ENCODE measurements around the gene STX8.

The STX8 gene

GRCh38 chr17:9554715-9555114 lies 20.9 kb downstream of the STX8 start:
- DNase-seq = peak; percentile 40 to 54

GRCh38 chr17:9553596-9553995 lies 22.0 kb downstream of the STX8 start:
- no peak for DNase-seq

DNA sequence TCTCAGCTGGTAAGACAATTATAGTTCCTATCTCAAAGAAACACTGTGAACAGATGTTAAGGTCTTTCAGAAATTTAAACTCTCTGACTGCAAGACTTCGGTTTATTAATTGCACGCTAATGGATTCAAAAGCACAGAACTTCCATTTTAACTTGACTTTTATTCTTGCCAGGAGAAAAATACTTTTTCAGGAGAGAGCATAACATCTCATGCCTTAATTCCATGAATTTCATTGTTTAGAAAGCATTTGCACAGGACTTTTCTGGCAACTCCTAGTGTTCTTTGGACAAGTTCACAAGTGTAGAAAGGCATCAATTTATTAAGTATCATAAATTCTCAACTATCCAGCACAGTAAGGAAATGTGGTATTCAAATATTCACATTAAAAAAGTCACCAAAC lies 22.4 kb downstream of the STX8 start:
- DNase-seq = no peak

DNA sequence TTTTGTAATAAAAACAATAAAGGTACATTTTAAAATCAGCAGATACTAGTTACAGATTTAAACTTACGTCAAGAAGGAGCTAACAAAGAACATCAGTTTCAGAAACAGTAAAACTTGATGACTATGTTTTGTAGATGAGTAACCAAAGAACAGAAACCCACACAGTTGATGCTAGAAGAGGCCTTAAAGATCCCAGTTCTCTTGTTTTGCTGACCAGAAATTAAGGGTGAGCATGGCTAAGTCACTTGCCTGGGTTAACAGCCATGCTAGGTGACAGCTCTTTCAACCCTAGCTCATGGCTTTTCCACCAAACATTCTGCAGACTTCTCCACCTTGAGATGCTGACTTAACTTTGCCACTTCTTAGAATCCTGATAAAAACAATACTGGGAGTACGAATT lies 26.4 kb downstream of the STX8 start:
- DNase-seq = no peak

DNA sequence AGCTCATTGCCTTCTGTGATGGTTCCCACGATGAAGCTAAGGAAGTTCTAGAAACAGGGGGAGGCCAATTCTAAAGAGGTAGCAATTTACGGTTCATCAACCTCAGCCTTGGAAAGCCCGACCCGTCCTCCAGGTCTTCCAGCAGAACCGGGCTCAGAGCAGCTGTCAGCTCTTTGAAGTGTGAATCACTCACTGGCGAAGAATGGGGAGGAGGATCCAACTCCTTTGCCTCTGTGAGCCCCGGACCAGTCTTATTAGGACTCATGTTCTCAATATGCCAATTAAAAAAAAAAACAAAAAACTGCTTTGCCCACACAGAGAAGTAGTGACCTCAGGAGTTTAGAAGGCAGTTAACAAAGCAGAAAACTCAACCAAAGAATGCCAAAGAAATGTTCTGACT lies 31.4 kb downstream of the STX8 start:
- no peak for DNase-seq

DNA sequence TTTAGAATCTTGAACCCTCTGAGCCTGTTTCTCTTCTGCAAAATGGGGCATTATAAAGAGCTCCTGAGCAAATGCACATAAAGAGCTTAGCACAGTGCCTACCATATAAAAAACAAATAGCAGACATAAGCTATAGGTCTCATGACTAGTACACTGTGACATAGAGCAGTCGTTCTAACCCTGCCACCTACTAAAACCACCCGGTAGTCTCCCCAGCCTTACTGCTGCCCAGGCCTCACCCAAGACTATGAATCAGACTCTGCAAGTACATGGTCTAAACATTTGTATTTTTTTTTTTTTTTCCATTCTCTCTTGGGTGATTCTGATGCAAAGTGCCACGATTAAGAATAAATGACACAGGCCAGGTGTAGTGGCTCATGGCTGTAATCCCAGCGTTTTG lies 33.9 kb downstream of the STX8 start:
- no peak for DNase-seq

- no peak for DNase-seq
Measured at GRCh38 chr17:9538626-9539025, 37.0 kb downstream of the STX8 start.

GRCh38 chr17:9537177-9537776 lies 38.3 kb downstream of the STX8 start:
- DNase-seq = no peak

DNA sequence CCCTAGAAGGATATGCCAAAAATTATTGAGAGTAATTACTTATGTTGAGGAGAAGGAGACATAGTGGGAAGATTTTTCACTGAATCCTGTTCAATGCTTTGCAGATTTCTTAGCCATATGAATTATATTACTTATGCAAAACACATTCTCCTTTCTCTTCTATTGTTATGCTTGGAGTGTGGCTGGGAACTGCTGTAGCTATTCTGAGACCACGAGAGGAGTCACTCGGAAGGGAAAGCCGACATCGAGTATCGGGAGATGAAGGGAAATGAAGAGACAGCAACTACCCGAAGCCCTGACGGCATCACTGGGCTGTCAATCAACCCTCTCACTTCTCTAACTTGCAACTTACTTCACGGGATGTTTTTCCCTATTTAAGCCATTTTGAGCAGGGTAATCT lies 39.6 kb downstream of the STX8 start:
- DNase-seq = no peak

DNA sequence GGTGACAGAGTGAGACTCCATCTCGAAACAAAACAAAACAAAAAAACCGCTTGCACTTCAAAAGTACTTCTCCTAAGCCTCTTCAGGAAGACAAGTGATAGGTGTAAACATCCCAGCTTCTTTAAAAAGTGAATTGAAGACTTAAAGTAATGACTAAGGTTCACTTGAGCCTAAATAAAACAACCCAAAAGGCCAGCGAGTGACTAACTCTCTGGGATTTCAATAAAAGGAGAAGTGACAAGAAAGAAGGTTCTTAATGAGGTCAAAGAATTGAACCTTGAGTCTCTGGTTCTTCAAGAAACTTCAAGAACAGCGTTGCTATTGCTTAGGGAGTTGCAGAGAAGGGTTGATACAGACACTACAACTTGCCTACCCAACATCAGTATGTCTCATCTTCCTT lies 42.2 kb downstream of the STX8 start:
- DNase-seq = no peak

- no peak for DNase-seq
Measured at GRCh38 chr17:9532715-9533114, 42.9 kb downstream of the STX8 start.

DNA sequence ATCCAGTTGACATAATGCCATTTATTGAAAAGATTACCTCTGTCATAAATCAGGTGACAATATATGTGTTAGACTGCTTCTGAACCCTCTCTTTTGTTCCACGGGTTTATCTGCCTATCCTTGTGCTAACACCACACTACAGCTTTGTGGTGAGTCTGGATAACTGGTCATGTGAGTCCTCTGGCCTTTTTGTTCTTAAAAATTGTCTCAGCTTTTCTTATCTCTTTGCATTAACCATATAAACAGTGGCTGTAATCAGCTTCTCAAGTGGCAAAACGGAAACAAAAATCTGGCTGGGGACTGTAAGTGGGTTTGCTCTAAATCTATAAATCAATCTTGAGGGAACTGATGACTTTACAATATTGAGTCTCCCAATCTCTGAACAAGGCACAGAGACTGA lies 44.6 kb downstream of the STX8 start:
- DNase-seq = no peak

GRCh38 chr17:9529033-9529700 lies 46.5 kb downstream of the STX8 start:
- peak in 1 of 2 donors; percentile 11 for DNase-seq

DNA sequence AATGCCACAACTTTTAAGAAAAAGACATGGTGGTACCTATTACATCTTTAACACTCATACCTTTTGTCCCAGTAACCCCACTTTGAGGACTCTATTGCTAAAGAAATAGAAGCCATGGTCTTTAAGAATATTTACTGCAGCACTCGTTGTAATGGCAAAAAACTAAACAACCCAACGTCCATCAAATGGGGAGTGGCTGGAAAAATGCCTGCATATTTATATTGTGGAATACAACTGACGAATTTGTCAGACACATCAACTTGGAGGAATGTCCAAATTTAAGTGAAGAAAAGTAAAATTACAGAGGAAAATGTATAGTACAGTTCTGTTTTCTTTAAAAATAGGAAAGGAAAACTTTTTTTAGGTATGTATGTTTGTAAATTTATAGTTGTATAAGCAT lies 47.8 kb downstream of the STX8 start:
- no peak for DNase-seq

DNA sequence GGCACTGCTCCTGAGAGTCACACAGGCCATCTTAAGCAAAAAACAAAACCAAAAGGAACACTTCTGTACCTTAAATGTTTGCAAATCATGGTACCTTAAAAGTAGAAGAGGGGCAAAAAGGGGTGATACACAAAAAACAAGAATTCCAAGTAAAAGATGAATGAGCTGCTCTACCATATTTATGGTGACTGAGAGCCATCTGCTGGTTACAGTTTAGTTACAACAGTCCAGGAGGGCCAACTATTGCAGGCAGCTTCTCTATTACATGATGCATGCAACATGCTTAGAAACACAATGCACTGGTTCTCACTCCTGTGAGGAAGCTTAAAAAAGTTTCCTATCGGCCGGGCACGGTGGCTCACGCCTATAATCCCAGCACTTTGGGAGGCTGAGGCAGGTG lies 53.5 kb downstream of the STX8 start:
- peak in 1 of 2 donors; percentile 37 for DNase-seq

DNA sequence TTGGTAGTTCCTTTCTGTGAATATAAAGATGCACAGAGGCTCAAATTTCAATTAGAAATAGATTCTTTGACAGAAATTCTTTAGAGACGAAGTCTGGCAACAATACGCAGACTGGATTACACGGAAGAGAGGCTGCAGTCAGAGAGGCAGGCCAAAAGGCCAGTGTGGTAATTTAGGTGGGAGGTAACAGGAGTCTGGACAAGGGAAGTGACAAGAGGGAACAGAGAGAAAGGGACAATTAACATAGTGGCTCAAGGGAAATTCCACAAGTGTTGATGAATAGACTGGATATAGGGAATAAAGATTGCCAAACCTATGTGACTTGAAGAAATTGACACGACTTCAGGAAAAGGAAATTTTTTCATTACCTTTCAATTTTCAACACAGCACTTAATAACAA lies 54.6 kb downstream of the STX8 start:
- no peak for DNase-seq

GRCh38 chr17:9520649-9521048 lies 55.0 kb downstream of the STX8 start:
- DNase-seq = no peak

DNA sequence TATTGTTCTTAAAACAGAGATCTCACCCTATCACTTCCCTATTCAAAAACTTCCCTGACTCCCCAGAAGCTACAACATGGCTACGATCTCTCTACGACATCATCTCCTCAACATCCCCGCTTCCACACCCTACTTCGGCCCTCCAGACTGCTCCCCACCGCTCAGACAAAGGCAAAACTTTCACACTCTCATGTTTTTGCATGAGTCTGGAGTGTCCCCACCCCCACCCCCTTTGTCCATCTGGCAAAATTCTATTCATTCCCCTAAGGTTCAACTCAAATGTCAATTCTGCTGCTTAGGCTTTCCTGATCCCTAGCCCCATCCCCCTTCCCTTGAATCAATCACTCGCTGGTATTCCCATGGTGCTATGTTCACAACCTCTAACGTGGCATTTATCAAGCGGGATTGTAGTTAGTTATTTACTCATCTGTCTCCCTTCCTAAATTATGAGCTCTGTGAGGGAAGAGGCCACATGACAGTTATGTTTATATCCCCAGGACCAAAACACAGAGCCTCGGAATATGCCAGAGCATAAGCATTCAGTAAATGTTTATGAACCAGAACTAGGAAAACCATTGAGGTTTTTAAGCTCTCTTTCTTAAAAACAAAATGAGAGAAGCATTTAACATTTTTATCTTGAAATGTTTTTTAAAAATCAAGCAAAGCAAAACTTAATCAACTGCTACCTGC lies 55.9 kb downstream of the STX8 start:
- DNase-seq = no peak

- DNase-seq = peak in 1 of 2 donors; percentile 19
Measured at GRCh38 chr17:9517396-9517795, 58.2 kb downstream of the STX8 start.

GRCh38 chr17:9513266-9513665 lies 62.4 kb downstream of the STX8 start:
- DNase-seq = no peak

DNA sequence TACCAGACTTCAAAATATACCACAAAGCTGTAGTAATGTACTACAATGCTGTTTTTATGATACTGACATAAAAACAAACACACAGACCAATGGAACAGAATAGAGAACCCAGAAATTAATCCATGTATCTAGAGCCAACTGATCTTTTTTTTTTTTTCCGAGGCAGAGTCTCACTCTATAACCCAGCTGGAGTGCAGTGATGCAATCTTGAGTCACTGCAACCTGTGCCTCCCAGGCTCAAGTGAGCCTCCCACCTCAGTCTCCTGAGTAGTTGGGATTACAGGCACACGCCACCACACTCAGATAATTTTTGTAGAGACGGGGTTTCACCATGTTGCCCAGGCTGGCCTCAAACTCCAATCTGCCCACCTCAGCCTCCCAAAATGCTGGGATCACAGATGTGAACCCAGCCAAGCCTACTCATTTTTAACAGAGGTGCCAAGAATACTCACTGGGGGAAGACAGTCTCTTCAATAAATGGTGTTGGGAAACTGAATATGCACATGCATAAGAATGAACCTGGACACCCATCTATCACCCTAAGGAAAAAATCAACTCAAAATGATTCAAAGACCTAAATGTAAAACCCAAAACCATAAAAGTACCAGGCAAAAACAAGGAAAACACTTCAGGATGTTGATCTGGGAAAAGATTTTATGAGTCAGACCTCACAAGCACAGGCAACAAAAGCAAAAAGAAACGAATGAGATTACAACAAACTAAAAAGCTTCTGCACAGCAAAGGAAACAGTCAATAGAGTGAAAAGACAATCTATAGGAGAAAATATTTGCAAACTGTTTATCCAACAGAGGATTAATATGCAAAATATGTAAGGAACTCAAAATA lies 63.1 kb downstream of the STX8 start:
- DNase-seq = no peak

- no peak for DNase-seq
Measured at GRCh38 chr17:9509236-9509816, 66.3 kb downstream of the STX8 start.

DNA sequence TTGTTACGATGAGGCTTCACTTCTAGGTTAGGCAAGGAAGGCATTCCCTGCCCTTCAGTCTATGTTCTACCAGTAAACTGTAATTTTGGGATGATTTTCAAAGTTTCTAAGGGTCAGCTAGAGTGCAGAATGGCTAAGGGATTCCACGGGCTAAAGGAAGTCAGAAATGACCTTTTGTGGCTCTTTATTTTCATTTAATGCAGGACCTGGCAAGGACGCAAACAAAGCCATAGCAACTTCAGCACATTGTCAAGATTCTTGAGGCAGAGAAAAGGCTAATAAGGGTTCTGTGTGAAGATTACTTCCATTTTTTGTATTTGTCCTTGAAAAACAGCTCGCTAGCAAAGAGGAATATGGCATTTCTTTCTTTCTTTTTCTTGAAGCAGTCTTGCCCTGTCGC lies 76.6 kb downstream of the STX8 start:
- no peak for DNase-seq
